IPS DF 4.7 (cell line): ENCODE measurements around the gene NAB1.

Experiments
- DNase-seq: peaks from one replicate; pipeline ENCODE4 v3.0.0-alpha.2; 2013; ENCODE audit warnings: low spot score; ENCODE audit errors: extremely low read depth

Gene NAB1

DNA sequence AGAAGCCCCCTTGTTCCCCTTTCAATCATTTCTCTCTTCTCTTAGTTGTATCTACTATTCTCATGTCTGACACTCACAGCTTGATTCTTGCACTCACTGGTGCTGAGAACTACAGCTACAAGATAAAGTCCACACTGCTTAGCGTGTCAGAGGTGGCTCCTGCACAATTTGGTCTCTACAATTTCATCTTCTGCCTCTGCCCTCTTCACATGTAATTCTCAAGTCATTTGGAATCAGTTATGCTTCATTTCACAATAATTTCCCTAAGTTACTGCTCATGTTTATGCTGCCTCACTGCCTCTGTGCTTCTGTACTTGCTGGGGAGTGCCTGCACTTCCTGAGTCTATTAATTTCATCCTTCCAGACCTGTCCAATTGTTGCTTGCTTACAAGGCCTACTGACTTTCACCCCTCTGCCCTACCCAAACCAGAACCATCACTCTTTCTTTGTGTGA lies 11.6 kb upstream of the NAB1 start:
- no peak for DNase-seq

DNA sequence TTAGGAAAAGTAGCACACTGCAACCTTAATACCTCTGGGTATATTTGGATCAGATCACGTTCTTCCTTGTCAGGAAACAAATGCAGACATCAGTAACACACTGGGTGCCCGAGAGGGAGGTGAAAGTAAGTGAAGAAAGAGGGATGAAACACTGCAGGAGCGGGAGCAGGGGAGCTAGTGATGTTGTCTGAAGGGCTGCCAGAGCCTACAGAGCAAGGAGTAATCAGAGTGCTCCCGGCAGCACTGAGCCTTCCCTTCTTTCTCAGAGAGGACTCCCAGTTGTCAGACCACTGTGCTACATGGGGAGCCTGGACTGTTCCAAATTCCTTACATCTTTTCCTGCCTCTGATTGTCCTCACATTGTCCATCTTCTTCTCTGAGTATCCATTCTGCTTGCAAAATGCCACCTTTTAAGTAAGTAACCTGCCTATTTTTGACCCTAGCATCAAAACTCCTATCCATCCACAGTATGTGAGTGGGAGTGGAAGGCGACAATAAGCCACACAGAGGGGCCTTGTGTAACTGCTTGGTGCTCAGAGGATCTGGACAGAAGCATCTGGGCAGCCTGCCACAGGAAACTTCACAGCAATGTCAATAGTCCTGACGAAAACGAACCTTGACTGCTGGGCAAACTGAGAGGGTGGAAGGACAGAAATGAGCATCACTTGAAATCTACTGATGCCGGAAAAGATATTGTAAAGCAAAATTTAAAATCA lies 10.8 kb upstream of the NAB1 start:
- DNase-seq = no peak

DNA sequence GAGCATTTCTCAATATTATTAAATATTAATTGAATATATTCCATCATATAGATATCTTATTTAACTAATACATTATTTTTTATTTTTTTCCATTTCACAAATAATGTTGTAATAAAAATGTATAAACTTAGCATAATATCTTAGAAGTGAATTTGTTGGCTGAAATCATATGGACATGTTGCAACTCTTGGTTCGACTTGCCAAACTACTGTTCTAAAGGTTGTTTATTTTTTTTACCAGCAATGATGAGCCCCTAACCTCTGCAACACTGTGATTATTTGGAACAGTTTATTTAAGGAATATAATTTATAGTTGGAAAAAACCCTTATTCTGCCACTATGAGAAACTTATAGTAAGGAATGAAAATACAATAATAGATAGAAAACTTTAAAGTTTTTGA lies 8.8 kb upstream of the NAB1 start:
- no peak for DNase-seq

DNA sequence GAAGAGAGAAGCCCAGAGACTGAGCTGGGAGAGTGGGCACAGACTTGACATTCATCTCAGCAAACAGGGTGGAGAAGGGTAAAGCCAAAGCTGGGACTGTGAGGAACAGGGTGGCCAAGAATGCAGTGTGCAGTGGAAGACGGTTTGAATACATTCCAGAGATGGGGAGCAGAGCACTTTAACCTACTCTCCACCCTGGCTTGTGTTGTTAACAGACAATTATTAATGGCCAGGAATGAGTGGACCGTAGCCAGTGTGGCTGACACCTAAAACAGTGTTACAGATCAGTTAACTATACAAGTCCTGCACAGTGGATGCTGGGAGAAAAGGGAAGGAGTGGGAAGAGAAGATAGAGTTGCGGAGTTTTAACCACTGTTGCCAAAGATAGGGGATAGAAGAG lies 7.4 kb upstream of the NAB1 start:
- DNase-seq = no peak

DNA sequence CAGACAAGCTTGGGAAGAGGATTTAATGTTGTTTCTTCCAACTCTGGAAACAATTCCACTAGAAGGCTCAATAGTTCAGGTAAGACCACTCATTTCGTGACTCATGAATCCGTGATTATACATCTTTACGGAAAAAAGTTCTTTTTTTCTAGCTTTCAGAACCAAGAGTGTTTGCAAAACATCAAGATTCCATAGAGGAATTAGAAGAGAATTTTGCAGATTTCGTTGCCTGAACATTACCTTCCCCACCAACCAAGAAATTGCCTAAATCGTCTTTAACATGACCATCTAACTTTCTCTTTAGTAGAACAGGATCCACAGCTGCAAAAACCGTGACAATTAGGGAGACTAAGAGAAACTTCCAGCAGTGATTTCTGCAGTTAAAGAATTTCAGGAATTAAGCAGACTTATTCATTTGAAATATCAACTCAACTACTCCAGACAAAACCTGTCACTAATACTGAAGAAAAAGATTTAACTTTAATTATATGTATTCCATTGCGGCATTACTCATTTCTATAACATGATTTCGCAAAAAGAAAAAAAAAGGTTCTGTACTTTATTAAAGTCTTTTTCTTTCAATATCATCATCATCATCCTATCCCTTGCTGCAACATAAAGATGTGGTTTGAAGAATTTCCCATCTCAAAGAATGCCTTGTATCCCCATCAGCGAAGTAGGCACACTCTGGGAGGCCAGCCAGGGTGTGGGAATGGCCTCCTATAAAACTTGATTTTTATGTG lies 1.9 kb upstream of the NAB1 start:
- no peak for DNase-seq

DNA sequence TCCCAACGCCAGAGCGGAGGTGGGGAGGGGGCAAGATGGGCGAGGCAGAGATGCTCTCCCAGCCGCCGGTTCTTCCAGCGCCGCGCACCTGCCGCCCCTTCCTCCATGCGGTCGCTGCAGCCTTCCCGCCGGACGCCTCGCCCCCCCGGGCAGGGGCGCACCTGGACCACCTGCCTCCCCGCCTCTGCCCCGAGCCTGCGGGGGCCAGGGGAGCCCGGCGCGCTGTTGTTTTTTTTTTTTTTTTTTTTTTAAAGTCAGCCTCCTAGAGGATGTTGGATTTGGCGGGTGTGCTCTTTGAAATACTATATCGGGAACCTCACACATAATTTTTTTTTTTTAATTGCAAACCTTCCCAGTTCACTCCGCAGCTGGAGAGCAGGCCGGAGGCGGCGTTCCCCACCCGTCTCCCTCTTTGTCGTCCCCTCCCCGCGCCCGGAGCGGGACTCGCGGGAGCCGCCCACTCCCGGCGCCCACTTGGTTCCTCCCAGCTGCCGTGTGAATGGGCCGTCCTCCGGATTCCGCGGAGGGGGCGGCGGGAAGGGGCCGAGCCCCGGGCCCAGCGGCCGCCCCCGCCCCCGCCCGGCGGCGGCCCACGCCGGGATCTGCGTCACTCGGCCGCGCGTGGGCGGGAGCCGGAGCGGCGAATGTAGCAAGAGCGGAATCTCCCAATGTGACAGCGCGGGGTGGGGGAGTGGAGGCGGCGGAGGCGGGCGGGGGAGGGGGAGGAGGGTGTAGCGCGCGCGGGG lies 421 bp upstream of the NAB1 start:
- DNase-seq = no peak

DNA sequence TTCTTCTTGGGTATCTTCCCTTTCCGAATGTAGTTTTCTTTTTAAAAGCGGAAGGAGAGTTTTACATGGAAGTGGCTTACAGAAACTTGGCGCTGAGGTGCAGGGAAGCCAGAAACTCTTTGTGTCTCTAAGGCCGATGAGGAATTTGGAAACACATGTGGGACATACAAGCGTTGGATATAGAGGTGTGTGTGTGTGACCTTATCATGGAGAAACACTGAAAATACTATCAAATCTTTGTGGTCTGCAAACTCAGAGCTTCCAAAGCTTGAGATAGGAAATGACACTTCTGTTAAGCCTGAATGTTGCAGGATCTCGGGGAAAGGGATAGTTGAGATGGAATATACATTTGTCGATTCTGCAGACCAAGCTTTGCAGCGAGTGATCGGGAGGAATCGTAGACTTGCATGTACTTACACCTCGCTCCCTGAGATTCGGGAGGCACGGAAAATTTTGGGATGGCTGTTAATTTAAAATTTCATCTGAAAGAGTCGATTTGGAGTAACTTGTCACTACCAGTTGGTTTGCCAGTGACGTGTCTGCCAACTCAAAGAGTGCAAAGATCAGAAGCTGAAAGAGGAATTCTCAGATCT lies 1.0 kb downstream of the NAB1 start:
- no peak for DNase-seq

DNA sequence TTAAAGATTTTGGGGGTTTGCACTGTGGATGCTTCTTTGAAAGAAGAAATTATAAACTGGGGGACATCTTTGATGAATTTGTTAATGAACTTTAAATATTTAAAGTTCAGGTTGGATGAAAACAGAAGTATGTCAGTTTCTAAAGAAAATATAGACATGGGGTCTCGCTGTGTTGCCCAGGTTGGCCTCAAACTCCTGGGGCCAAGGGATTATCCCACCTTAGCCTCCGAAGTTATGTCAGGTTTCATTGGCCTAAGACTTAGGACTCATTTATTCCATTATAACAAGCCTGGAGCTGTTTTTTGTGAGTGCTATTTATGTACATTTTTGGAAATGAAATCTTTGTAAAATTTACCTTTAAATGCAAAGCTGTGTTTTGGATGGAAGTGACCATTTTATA lies 2.5 kb downstream of the NAB1 start:
- no peak for DNase-seq

DNA sequence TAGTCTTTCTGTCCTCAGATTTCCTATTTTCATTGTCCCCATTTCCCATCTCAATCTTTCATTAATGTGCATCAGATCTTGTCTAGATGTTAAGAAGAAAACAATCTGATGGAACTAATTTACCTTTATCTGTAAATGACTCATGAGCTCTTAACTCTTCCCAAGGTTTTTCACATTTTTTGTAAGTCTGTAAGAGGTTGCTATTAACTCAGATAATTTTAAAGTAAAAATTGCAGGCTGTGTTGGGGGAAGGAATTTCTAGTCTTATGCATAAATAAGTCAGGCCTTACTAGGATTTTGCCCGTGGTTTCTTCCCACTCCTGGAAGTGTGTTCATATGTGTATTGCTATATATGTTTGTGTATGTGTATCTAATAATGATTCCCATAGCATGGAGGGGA lies 4.3 kb downstream of the NAB1 start:
- no peak for DNase-seq

DNA sequence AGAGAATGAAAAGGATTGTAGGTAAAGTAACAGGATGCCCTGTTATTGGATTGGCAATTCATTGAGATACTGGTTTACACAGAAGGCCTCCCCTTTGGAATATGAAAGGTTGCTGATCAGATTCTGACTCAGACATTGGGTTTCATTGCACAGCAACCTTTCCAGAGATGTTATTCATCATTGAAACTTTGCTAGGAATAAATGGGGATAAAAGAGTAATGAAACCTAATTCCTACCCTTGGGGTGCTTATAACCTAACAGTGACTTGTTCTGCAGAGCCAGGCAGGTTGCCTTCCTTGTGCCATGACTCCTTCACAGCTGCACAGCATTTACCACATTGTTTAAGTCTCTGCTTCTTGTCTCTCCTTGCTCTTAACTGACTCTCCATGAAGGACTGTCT lies 5.0 kb downstream of the NAB1 start:
- DNase-seq = no peak

DNA sequence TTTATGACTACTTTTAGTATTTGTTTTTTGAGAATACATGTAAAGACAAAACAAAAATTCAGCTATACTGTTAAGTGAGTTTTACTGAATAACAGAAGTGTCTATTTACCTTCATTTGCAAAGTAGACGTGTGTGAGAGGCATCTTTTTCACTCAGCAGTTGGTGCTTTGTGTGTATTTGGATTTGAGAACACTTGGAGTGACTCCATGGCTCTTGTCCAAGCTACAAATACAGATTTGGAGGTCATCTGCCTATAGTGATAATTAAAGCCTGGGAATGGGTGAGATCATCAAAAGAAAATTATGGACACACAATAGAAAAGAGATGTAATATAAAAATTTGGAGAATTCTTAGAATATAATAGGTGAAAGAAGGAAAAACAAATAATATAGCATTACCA lies 6.2 kb downstream of the NAB1 start:
- no peak for DNase-seq

DNA sequence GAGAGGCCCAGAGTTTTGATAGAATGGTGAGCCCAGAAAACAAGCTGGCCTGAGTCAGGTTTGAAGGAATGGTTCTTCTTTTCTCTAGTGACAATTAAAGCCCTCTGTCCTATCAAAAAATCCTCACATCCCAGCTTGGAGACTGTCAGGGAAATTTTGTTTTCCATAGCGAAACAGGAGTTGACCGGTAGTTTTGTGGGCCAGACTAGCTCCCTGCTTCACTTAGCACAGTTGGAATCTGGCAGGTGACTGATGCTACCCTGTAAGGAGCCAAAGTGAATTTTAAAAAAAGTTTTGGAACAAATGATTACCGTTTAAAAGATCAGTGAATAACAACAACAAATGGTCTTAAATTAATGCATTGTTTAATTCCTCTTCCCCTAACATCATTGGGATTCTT lies 6.7 kb downstream of the NAB1 start:
- no peak for DNase-seq

DNA sequence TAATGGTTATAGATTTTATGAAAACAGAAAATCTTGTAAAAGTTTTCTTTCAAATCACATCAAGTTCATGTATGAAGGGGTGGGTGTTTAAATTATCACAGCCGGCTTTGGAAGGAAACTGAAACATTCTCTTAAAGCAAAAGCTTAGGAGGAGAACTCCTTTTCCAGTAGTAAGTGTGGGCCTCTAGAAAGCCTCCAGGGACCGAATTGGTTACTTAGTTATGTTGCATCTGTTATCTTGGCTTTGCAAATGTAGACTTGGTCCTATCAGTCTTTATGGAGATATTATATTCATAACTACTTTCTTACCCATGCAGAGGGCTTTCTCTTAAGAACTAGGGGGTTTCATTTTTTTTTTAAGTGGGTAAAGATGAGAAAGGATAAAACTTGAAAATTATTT lies 7.4 kb downstream of the NAB1 start:
- no peak for DNase-seq

DNA sequence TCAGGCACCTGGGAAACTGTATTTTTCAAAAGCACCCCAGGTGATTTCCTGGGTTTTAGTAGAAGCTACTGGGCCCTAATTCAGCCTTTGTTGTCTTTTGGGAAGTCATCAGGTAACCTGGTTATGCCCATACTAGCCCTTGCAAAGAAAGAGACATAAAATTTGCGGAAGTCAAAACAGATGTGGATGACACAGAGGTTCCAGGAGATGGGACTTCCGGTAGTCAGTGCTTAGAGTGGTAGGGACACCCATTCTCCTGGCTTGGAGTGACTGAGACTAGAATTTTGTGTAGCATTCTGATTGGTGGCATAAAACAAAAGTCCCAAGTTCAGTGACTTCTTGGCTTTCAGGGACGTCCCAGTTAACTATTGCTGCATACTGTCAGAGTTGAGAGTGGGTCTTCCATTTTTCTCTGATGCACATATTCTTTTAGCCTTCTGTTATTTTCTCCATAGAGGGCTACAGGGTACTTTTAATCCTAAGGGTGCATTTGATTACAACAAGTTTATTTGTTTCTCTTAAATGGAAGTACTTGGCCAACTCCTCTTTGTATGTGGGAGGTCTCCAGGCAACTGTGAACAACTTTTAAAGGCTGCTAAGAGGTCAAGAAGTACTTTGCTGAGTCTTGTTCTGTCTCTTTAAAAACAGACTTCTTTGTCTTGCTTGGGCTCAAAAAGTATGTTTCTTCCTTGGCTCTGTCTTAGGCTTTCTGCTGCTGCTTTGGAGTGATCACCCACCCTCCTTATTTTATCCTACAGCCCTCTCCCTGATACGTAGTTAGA lies 8.8 kb downstream of the NAB1 start:
- no peak for DNase-seq

DNA sequence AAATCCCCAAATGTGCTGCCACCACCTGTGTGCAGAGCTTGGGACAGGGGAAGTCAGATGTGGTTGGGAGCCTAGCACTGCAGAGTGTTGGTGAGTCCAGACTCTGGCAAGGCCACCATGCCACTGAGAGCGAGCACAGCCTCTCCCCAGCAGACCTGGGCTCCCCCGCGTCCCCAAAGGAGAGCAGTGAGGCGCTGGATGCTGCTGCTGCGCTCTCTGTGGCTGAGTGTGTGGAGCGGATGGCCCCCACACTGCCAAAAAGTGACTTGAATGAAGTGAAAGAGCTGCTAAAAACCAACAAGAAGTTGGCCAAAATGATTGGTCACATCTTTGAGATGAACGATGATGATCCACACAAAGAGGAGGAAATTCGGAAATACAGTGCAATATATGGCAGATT lies 10.7 kb downstream of the NAB1 start:
- DNase-seq = no peak

DNA sequence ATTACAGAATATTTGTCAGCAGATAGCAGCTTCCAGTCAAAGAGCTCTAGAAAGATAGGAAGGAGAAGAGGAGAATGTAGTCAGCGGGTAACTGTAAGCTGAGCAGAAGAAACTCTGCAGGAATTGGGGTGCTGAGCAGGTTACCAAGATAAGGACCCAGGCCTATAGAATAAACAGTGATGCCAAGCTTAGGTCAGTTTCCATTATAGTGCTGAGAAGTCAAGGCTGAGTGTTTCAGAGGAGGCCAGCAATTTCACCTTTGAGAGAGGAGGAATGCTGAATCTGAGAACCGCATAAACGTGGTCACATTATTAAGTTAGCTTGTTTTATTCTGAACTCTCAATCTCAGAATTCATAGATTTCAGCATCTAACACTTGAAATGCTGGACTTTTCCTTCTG lies 13.9 kb downstream of the NAB1 start:
- DNase-seq = no peak

DNA sequence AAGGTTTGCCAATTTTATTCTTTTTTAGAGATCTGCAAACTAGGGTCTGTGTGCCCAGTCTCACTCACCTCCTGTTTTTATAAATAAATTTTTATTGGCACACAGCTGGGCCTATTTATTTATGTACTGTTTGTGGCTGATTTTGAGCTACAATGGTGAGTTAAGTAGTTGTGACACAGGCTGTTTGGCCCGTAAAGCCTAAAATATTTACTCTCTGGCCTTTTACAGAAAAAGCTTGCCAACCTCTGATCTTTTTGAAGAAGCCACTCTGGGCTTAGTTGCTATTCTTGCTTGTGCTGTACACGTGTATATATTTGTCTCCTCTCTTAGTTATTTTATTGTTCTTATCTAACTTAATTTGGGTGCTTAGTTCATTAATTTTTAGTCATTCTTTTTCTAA lies 14.5 kb downstream of the NAB1 start:
- no peak for DNase-seq

DNA sequence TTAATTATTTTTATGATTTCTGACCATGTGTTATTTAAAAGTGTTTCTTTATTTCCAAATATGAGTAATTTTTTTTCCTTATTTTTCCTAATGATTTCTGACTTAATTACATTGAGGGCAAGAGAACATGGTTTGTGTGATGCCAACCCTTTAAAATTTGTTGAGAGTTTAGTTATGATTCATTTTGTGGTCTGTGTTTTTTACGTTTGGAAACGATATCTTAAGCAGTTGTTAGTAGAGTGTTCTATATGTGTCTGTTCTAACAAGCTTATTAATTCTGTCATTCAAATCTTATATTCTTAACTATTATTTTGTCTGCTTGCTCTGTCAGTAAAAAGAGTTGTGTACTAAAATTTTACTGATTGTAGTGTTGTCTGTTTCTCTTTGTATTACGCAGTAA lies 15.0 kb downstream of the NAB1 start:
- no peak for DNase-seq

DNA sequence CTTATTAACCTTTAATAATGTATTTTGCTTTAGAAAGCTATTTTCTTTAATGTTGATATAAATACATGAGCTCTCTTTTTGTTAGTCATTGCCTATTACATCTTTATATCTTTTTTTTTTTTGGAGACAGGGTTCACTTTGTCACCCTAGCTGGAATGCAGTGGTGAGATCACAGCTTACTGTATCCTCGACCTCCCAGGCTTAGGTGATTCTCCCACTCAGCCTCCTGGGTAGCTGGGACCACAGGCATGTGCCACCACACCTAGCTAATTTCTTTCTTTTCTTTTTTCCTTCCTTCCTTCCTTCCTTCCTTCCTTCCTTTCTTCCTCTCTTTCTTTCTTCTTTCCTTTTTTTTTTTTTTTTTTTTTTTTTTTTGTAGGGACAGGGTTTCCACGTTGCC lies 15.4 kb downstream of the NAB1 start:
- DNase-seq = no peak

DNA sequence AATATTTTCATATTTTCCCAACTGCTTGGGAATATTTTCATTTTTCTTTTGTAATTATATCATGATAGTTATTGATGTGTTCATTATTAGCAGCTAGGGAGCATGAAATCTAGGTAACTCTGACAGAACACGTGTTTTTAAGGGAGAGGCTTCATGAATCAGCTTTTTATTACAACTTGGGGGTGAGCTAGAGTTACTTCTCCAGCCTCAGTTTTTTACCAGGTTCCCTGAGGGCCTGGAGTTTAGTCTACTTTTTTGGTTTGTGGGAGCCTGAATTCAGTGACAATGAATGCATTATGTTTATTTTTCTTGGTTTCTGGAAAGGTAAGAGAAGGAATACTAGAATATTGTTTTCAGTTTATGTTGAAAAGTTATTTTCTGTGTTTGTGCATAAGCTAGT lies 18.0 kb downstream of the NAB1 start:
- DNase-seq = no peak

DNA sequence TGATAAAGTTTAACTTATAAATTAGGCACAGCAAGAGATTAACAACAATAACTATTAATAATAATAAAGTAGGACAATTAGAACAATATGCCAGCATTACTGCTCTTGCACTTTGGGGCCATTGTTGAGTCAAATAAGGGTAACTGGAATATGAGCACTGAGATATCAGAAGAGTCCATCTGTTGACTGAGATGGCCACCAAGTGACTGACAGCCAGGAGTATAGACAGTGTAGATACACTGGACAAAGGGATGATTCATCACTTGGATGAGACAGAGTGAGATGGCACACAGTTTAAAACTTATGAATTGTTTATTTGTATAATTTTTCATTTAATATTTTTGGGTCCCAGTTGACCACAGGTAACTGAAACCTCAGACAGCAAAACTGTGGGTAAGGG lies 20.0 kb downstream of the NAB1 start:
- no peak for DNase-seq
